NB4 (cell line): Measurements from ENCODE around the gene TPM2.

Experiments
- CTCF ChIP-seq: IDR thresholded peaks from one replicate; pipeline ENCODE4 v1.5.1; 2012; ENCODE audit warnings: low read depth, low read length
- POLR2A ChIP-seq: IDR thresholded peaks from 2 replicates; pipeline ENCODE4 v1.6.1; 2011; ENCODE audit warnings: mild to moderate bottlenecking; ENCODE audit not compliant: insufficient read length; ENCODE audit errors: extremely low read depth

DNA sequence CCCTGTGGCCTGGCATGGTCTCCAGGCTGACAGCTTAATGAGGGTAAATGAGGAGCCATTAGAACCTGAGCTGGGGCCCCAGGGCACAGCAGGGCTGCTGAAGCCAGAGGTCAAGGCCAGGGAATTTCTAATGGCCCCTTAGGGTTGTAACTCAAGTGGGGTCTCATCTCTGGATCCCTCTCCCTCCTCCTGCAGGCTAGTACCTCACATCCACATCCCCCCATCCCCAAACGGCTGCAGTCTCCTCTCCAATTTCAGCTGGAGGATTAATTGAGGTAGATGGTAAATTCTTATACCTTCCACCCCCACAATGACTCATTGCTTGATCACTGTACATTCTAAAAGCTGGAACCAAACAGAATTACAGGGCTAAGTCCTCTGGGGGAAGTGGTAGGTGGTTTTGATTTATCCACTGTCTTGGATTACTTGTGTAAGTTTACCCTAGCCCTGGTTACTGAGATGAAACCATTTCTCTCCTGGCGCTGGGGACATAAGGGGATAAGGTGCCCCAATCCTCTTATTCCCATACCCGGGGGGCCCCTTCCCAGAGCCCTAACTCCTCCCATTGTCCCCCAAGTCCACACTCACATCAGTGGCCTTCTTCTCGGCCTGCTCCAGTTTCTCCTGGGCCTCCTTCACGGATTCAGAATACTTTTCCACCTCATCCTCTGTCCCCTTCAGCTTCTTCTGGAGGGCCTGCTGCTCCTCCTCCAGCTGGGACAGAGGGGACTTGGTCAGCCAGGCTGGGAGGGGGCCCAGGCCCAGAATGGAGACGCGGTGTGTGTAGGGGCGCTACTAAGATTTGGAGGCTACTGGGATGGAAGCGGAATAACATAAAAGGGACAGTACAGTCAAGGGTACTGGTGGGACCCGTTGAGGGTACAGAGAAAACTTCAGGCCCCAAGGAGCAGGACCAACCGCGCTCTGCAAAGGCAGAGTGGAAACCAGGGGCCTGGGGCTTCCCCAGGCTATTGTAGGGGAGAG, 875 bp downstream of the TPM2 start:
- TF ChIP-seq CTCF (no peak), POLR2A (no peak)
